HUES6 (cell line): ENCODE data around the gene KIF26A.

ENCODE experiments used
- H3K27ac ChIP-seq: 2 replicates; pipeline ENCODE4 v1.7.0; 2013; ENCODE audit warnings: low read depth, mild to moderate bottlenecking, low read length, inconsistent platforms
- H3K27me3 ChIP-seq: 2 replicates; pipeline ENCODE4 v1.6.1; 2013; ENCODE audit warnings: low read length; ENCODE audit not compliant: control insufficient read depth, insufficient read depth
- H3K36me3 ChIP-seq: 2 replicates; pipeline ENCODE4 v1.6.1; 2013; ENCODE audit warnings: low read length; ENCODE audit not compliant: control insufficient read depth, insufficient read depth
- H3K4me1 ChIP-seq: 2 replicates; pipeline ENCODE4 v1.6.1; 2013; ENCODE audit warnings: low read length; ENCODE audit not compliant: control insufficient read depth, insufficient read depth
- H3K4me3 ChIP-seq: 2 replicates; pipeline ENCODE4 v1.5.1; 2013; ENCODE audit warnings: low read depth, low read length
- H3K9ac ChIP-seq: one replicate; pipeline ENCODE4 v1.6.1; 2013; ENCODE audit warnings: mild to moderate bottlenecking, low read length
- H3K9me3 ChIP-seq: 2 replicates; pipeline ENCODE4 v1.6.1; 2013; ENCODE audit warnings: low read depth, low read length; ENCODE audit not compliant: control insufficient read depth, insufficient read depth

The KIF26A gene

GRCh38 chr14:104135904-104136471, 2.4 kb upstream of the KIF26A start:
- Histone ChIP-seq H3K4me3 (peak overlapping the region; percentile 59), H3K4me1 (peaks cover 37% of the 10 kb centered on the region), H3K27me3 (peaks cover 60% of the 10 kb centered on the region), H3K27ac (no peak overlapping the region), H3K9ac (no peak overlapping the region), H3K36me3 (no peaks in the 10 kb centered on the region), H3K9me3 (no peaks in the 10 kb centered on the region)

GRCh38 chr14:104136472-104137296, 1.7 kb upstream of the KIF26A start:
- peaks cover 2% of the 10 kb centered on the region; the same call in 1 of the 2 replicates for H3K36me3 ChIP-seq
- peak overlapping the region; percentile 58 for H3K4me3 ChIP-seq
- H3K9me3 ChIP-seq: no peaks in the 10 kb centered on the region
- no peak overlapping the region for H3K9ac ChIP-seq
- H3K4me1 ChIP-seq: peaks cover 40% of the 10 kb centered on the region
- H3K27ac ChIP-seq: no peak overlapping the region
- peaks cover 59% of the 10 kb centered on the region for H3K27me3 ChIP-seq

GRCh38 chr14:104137297-104138097, 890 bp upstream of the KIF26A start:
- H3K4me3 ChIP-seq: peak overlapping the region; percentile 85
- H3K36me3 ChIP-seq: peaks cover 4% of the 10 kb centered on the region; the same call in 1 of the 2 replicates
- H3K9me3 ChIP-seq: no peaks in the 10 kb centered on the region
- H3K27me3 ChIP-seq: peaks cover 51% of the 10 kb centered on the region
- H3K4me1 ChIP-seq: peaks cover 42% of the 10 kb centered on the region
- no peak overlapping the region for H3K27ac ChIP-seq
- H3K9ac ChIP-seq: peak overlapping the region; percentile 31

GRCh38 chr14:104138718-104139459, 502 bp downstream of the KIF26A start:
- H3K4me3 ChIP-seq: peak overlapping the region; percentile 85
- H3K27me3 ChIP-seq: peaks cover 41% of the 10 kb centered on the region
- peaks cover 42% of the 10 kb centered on the region for H3K4me1 ChIP-seq
- H3K36me3 ChIP-seq: peaks cover 4% of the 10 kb centered on the region; the same call in 1 of the 2 replicates
- H3K27ac ChIP-seq: no peak overlapping the region
- H3K9ac ChIP-seq: peak overlapping the region; percentile 62
- H3K9me3 ChIP-seq: no peaks in the 10 kb centered on the region

- Histone ChIP-seq H3K27ac (no peak overlapping the region), H3K9ac (peak overlapping the region; percentile 62), H3K36me3 (peaks cover 4% of the 10 kb centered on the region; the same call in 1 of the 2 replicates), H3K27me3 (peaks cover 34% of the 10 kb centered on the region), H3K9me3 (no peaks in the 10 kb centered on the region), H3K4me1 (peaks cover 42% of the 10 kb centered on the region), H3K4me3 (peak overlapping the region; percentile 85)
Measured at GRCh38 chr14:104139460-104140212, 1.2 kb downstream of the KIF26A start.

GRCh38 chr14:104140213-104140462, 1.8 kb downstream of the KIF26A start:
- Histone ChIP-seq H3K27me3 (peaks cover 29% of the 10 kb centered on the region), H3K9ac (no peak overlapping the region), H3K27ac (no peak overlapping the region), H3K4me1 (peaks cover 41% of the 10 kb centered on the region), H3K36me3 (peaks cover 4% of the 10 kb centered on the region; the same call in 1 of the 2 replicates), H3K9me3 (no peaks in the 10 kb centered on the region), H3K4me3 (peak overlapping the region; percentile 85)

GRCh38 chr14:104140463-104141331, 2.3 kb downstream of the KIF26A start:
- H3K36me3 ChIP-seq: peaks cover 4% of the 10 kb centered on the region; the same call in 1 of the 2 replicates
- H3K27ac ChIP-seq: no peak overlapping the region
- no peak overlapping the region for H3K9ac ChIP-seq
- H3K4me3 ChIP-seq: peak overlapping the region; percentile 85
- H3K27me3 ChIP-seq: peaks cover 23% of the 10 kb centered on the region
- H3K4me1 ChIP-seq: peaks cover 35% of the 10 kb centered on the region
- H3K9me3 ChIP-seq: no peaks in the 10 kb centered on the region

- H3K9me3 ChIP-seq: no peaks in the 10 kb centered on the region
- H3K36me3 ChIP-seq: peaks cover 4% of the 10 kb centered on the region; the same call in 1 of the 2 replicates
- peaks cover 15% of the 10 kb centered on the region for H3K27me3 ChIP-seq
- no peak overlapping the region for H3K4me3 ChIP-seq
- peaks cover 34% of the 10 kb centered on the region for H3K4me1 ChIP-seq
- no peak overlapping the region for H3K27ac ChIP-seq
- H3K9ac ChIP-seq: no peak overlapping the region
Measured at GRCh38 chr14:104141621-104142091, 3.3 kb downstream of the KIF26A start.

GRCh38 chr14:104142136-104142945, 4.0 kb downstream of the KIF26A start:
- Histone ChIP-seq H3K27me3 (peaks cover 8% of the 10 kb centered on the region), H3K36me3 (peaks cover 4% of the 10 kb centered on the region; the same call in 1 of the 2 replicates), H3K27ac (no peak overlapping the region), H3K4me3 (no peak overlapping the region), H3K4me1 (peaks cover 31% of the 10 kb centered on the region), H3K9ac (no peak overlapping the region), H3K9me3 (no peaks in the 10 kb centered on the region)
